MCF 10A (cell line): Measurements from ENCODE around the gene ALDH3B1. TPM values are rescaled to one million over a fixed set of nuclear protein-coding genes. Genes with fewer than 3 reads are reported as not detected.

Source experiments
- BruUV-seq: library from RNA; stranded (reverse); fragments of 400-500 nt; replicated peaks from 2 replicates; lab custom pipeline; 2021; lab: Mats Ljungman, UMichigan
- CTCF ChIA-PET: fragments of 300-600 bp; sonication (Branson Sonifier 250); formaldehyde crosslinking; extraction: SDS; loops from one replicate; lab custom pipeline; 2021; ENCODE audit warnings: antibody characterized with exemption, inconsistent platforms; lab: Yijun Ruan, JAX
- POLR2A ChIA-PET: fragments of 300-600, 350-650 bp; sonication (Branson Sonifier 250); formaldehyde crosslinking; extraction: SDS; loops from one replicate; lab custom pipeline; 2020; ENCODE audit warnings: antibody characterized with exemption, inconsistent platforms; lab: Yijun Ruan, JAX
- DNase-seq: peaks from one replicate; pipeline ENCODE4 v3.0.0-alpha.2; 2018; ENCODE audit not compliant: unreplicated experiment
- H3K27ac Mint-ChIP-seq: one replicate; pipeline ENCODE4 v1.8.0; 2022; ENCODE audit warnings: mild to moderate bottlenecking, low read depth, mixed read lengths; ENCODE audit not compliant: unreplicated experiment
- H3K27me3 Mint-ChIP-seq: one replicate; pipeline ENCODE4 v1.8.0; 2022; ENCODE audit warnings: mixed read lengths; ENCODE audit not compliant: insufficient read depth, unreplicated experiment
- H3K36me3 Mint-ChIP-seq: one replicate; pipeline ENCODE4 v1.8.0; 2022; ENCODE audit warnings: mild to moderate bottlenecking, moderate library complexity, mixed read lengths; ENCODE audit not compliant: insufficient read depth, unreplicated experiment
- H3K4me1 Mint-ChIP-seq: one replicate; pipeline ENCODE4 v1.8.0; 2022; ENCODE audit warnings: mixed read lengths; ENCODE audit not compliant: insufficient read depth, unreplicated experiment
- H3K4me3 Mint-ChIP-seq: one replicate; pipeline ENCODE4 v1.8.0; 2022; ENCODE audit warnings: mild to moderate bottlenecking, moderate library complexity, mixed read lengths; ENCODE audit not compliant: unreplicated experiment
- H3K9me3 Mint-ChIP-seq: one replicate; pipeline ENCODE4 v1.8.0; 2022; ENCODE audit warnings: mixed read lengths; ENCODE audit not compliant: unreplicated experiment
- intact Hi-C: fragments of 100-400 bp; cut with micrococcal nuclease; formaldehyde crosslinking; loops from 2 replicates; pipeline ENCODE4 v1.14.1; 2022
- total RNA-seq: library from RNA; stranded (reverse); gene quantifications from 2 replicates; pipeline ENCODE4 v1.2.3, GENCODE V29; 2022
- TF ChIP-seq, protein P1 (sequence below): fragments of 200-600 bp; IDR thresholded peaks from one replicate; pipeline ENCODE4 v1.8.0; 2022; ENCODE audit warnings: antibody characterized with exemption, mild to moderate bottlenecking; ENCODE audit not compliant: unreplicated experiment

ALDH3B1 gene
- total RNA-seq, 1 experiment from 2014 or later, result 37.2 TPM

DNA sequence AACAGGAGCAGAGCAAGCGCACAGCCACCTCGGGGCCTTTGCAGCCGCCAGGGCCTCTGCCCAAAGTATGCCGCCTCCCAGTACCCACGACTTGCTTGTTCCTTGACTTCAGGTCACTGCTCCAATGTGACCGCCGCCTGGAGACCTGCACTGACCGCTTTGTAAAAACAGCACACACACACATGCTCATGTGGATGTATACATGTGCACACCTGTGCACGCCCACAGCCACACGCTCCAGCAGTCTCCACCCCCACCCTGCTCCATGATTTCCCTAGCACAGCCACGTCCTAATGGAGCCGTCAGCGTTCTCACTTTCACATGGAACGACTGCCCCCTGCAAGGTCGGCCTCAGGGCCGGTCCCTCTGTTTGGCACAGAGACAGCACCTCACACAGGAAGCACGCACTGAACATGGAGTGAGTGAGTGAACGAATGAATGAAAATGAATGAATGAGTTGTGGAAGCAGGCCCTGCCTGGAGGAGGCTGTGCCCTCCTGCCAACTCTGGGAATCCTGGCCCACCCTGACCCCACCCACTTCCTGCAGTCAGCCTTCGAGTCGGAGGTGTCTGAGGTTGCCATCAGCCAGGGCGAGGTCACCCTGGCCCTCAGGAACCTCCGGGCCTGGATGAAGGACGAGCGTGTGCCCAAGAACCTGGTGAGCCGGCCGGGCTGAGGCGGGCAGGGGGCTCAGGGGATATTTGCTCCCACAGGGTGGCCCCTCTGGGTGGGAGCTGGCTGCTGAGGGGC is 8.0 kb downstream of the ALDH3B1 start:
- POLR2A ChIA-PET, result interaction anchor here (6.4 kb wide), 1 partner anchor 9 kb away, joined by 46 read pairs; the partner anchor contains the start of gene ALDH3B1
- intact Hi-C loops, result no loop called here

DNA sequence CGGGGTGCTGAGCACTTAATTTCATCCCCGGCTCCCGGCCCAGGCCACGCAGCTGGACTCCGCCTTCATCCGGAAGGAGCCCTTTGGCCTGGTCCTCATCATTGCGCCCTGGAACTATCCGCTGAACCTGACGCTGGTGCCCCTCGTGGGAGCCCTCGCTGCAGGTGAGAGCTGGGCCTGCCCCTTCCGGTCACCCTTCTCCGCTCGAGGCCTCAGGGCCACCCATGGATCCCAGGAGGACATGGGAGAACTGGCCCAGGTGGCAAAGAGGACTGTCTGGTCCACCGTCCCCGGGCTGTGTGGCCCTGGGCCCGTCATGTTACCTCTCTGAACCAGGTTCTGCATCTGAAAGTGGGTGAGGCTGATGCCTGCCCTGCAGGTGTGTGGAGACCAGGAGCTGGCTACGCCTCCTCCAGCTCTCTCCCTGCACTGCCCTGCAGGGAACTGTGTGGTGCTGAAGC is 8.6 kb downstream of the ALDH3B1 start:
- no peak overlapping the region for H3K27ac Mint-ChIP-seq
- POLR2A ChIA-PET, result interaction anchor here (1.0 to 6.4 kb wide), 2 partner anchors 9 to 12 kb away, joined by 3 to 46 read pairs; partner anchors contain the start of gene ALDH3B1
- no peaks in the 10 kb centered on the region for H3K9me3 Mint-ChIP-seq
- CTCF ChIA-PET, result interaction anchor here (0.6 to 4.1 kb wide), 3 partner anchors 8 to 279 kb away, joined by 3 to 34 read pairs (median 4); partner anchors contain the start of gene ALDH3B1
- no peaks in the 10 kb centered on the region for H3K27me3 Mint-ChIP-seq
- intact Hi-C loops, result no loop called here
- peaks cover 58% of the 10 kb centered on the region for H3K4me1 Mint-ChIP-seq
- no peak overlapping the region for H3K4me3 Mint-ChIP-seq
- peaks cover 66% of the 10 kb centered on the region for H3K36me3 Mint-ChIP-seq
- TF ChIP-seq, protein P1, sequence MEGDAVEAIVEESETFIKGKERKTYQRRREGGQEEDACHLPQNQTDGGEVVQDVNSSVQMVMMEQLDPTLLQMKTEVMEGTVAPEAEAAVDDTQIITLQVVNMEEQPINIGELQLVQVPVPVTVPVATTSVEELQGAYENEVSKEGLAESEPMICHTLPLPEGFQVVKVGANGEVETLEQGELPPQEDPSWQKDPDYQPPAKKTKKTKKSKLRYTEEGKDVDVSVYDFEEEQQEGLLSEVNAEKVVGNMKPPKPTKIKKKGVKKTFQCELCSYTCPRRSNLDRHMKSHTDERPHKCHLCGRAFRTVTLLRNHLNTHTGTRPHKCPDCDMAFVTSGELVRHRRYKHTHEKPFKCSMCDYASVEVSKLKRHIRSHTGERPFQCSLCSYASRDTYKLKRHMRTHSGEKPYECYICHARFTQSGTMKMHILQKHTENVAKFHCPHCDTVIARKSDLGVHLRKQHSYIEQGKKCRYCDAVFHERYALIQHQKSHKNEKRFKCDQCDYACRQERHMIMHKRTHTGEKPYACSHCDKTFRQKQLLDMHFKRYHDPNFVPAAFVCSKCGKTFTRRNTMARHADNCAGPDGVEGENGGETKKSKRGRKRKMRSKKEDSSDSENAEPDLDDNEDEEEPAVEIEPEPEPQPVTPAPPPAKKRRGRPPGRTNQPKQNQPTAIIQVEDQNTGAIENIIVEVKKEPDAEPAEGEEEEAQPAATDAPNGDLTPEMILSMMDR, result no peak
- BruUV-seq, result no TSS peak
- no peak for DNase-seq

More for the DNA sequence above, 8.0 kb downstream of the ALDH3B1 start:
- H3K27ac Mint-ChIP-seq, result peak overlapping the region; percentile 88
- no peaks in the 10 kb centered on the region for H3K27me3 Mint-ChIP-seq
- BruUV-seq, result no TSS peak
- TF ChIP-seq, protein P1, result no peak
- H3K4me1 Mint-ChIP-seq, result peaks cover 63% of the 10 kb centered on the region
- no peak for DNase-seq
- CTCF ChIA-PET, result interaction anchor here (0.6 kb wide), 1 partner anchor 198 kb away, joined by 3 read pairs; no protein-coding TSS in a partner anchor
- no peaks in the 10 kb centered on the region for H3K9me3 Mint-ChIP-seq
- H3K4me3 Mint-ChIP-seq, result no peak overlapping the region
- peaks cover 60% of the 10 kb centered on the region for H3K36me3 Mint-ChIP-seq

DNA sequence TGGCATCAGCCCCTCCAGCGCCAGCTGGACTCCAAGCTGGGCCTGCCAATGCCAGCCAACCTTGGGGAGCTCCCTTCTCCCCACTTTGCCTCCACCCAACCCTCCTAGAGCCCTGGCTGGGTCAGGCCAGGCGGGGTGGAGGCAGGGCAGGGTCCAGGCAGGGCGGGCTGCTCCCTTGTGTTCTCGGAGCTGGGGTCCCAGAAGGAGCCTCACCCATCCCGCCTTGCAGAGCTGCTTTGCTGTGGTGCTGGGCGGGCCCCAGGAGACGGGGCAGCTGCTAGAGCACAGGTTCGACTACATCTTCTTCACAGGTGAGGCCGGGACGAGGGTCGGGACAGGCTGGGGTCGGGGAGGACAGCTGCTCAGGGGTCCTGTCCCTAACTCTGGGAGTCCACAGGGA is 9.4 kb downstream of the ALDH3B1 start:
- intact Hi-C loops, result no loop called here
- H3K4me3 Mint-ChIP-seq, result no peak overlapping the region
- no peaks in the 10 kb centered on the region for H3K27me3 Mint-ChIP-seq
- DNase-seq, result no peak
- ChIA-PET POLR2A (interaction anchor here (0.6 to 6.4 kb wide), 3 partner anchors 10 to 666 kb away, joined by 3 to 46 read pairs (median 3); partner anchors contain the start of genes ALDH3B1 and POLD4), CTCF (interaction anchor here (0.6 to 4.1 kb wide), 2 partner anchors 9 to 279 kb away, joined by 4 to 34 read pairs; partner anchors contain the start of gene ALDH3B1)
- H3K4me1 Mint-ChIP-seq, result peaks cover 51% of the 10 kb centered on the region
- TF ChIP-seq, protein P1, result no peak
- no peaks in the 10 kb centered on the region for H3K9me3 Mint-ChIP-seq
- peaks cover 73% of the 10 kb centered on the region for H3K36me3 Mint-ChIP-seq
- BruUV-seq, result no TSS peak
- H3K27ac Mint-ChIP-seq, result no peak overlapping the region

DNA sequence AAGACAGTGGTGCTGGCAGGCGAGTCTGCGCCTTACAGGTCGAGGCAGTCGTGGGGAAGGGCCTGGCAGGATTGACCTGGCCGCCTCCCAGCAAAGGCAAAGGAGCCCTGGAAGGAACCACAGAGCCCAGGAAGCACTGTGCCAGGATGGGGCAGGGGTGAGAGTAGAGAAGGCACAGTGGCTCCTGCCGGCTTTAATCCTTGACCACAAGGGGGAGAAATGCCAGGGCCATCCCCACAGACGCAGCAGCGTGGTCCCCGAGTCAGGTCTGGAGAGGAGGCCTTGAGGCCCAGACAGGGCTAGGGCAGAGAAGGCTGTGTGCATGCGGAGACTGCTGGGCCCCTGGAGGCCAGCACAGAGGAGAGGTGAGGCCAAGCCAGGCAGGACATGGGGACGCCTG is 10.4 kb downstream of the ALDH3B1 start:
- TF ChIP-seq, protein P1, result peak; percentile 25
- H3K4me3 Mint-ChIP-seq, result no peak overlapping the region
- H3K27ac Mint-ChIP-seq, result peak overlapping the region; percentile 92
- H3K9me3 Mint-ChIP-seq, result no peaks in the 10 kb centered on the region
- CTCF ChIA-PET, result interaction anchor here (0.6 to 4.1 kb wide), 7 partner anchors 9 to 365 kb away, joined by 3 to 34 read pairs (median 3); partner anchors contain the start of gene ALDH3B1
- intact Hi-C loops, result no loop called here
- POLR2A ChIA-PET, result interaction anchor here (0.6 to 6.4 kb wide), 4 partner anchors 11 to 334 kb away, joined by 3 to 46 read pairs (median 3); partner anchors contain the start of gene ALDH3B1
- no TSS peak for BruUV-seq
- DNase-seq, result peak; percentile 90
- no peaks in the 10 kb centered on the region for H3K27me3 Mint-ChIP-seq
- peaks cover 70% of the 10 kb centered on the region for H3K36me3 Mint-ChIP-seq
- H3K4me1 Mint-ChIP-seq, result peaks cover 44% of the 10 kb centered on the region
